ENCODE data around the gene EXOC6B. TPM values are rescaled to one million over a fixed set of nuclear protein-coding genes. Genes with fewer than 3 reads are reported as not detected.

EXOC6B gene
- total and polyA plus RNA-seq, 11 donors = 18.4 to 192 (median 143) TPM

DNA sequence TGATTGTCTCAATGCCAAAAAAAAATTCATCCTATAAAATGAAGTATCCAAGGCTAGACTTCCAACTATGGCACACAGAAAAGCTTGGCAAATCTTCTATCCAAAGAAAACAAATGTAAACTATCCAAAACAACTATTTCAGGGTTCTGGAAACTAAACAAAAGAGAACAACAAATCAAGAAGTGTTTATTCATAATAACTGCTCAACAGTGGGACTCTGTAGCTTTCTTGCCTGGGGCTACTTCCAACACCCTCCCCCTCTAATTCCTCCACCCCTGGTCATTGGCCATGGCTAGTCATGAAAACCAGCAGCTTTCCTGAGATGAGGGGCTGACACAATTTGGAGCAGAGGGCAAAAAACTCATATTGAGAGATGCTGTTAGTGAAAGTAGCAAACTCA lies 107.0 kb downstream of the EXOC6B start:
- ATAC-seq = no peak
- Histone ChIP-seq H3K9me3 (no peaks in the 10 kb centered on the region), H3K27ac (no peak overlapping the region), H3K36me3 (peaks cover 0 to 42% (median 9%) of the 10 kb centered on the region in 9 donors), H3K4me1 (peaks cover 0 to 20% (median 7%) of the 10 kb centered on the region in 12 donors), H3K27me3 (no peaks in the 10 kb centered on the region), H3K4me3 (no peak overlapping the region)
- no peak for DNase-seq
- no peak for TF ChIP-seq POLR2A (IDR thresholded peaks at IDR 0.05)
- TF ChIP-seq, protein P1, sequence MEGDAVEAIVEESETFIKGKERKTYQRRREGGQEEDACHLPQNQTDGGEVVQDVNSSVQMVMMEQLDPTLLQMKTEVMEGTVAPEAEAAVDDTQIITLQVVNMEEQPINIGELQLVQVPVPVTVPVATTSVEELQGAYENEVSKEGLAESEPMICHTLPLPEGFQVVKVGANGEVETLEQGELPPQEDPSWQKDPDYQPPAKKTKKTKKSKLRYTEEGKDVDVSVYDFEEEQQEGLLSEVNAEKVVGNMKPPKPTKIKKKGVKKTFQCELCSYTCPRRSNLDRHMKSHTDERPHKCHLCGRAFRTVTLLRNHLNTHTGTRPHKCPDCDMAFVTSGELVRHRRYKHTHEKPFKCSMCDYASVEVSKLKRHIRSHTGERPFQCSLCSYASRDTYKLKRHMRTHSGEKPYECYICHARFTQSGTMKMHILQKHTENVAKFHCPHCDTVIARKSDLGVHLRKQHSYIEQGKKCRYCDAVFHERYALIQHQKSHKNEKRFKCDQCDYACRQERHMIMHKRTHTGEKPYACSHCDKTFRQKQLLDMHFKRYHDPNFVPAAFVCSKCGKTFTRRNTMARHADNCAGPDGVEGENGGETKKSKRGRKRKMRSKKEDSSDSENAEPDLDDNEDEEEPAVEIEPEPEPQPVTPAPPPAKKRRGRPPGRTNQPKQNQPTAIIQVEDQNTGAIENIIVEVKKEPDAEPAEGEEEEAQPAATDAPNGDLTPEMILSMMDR (IDR thresholded peaks at IDR 0.05) = no peak
- intact Hi-C loops (cut with DNase I) = no loop called here

DNA sequence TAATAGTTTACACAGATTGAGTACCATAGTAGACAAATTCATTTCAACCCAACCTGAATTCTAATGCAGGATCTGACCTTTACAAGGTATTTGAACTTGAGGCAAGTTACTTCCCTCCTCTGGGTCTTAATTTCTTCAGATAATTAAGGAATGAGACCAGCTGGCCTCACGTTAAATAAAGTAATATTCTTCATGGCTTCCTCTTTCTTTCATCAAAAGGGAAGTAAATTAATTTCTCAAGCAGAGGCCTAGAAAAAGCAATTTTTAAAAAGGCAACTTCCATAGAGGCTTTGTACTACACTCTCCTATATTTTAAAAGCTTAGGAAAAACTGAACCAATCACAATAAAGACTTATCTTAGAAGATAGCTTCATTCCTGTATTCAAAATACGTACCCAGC lies 109.2 kb downstream of the EXOC6B start:
- no peak for TF ChIP-seq POLR2A (IDR thresholded peaks at IDR 0.05)
- TF ChIP-seq, protein P1 (IDR thresholded peaks at IDR 0.05) = no peak

DNA sequence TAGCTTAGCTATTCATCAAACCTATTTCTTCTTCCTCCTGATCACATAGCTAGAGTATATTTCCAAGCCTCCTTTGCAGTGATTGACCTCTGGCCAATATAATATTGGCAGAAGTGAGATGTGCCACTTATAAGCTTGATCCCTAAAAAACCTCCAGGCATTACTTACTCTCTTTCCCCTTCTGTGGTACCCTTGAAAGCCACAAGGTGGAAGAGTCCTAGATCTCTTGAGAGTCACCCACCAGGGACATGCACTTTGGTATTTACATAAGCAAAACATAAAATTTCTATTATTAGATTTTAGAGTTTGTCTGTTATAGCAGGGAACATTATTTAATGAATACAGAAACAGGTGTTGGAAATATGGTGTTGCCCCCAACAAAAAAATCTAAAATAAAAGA lies 112.0 kb downstream of the EXOC6B start:
- ATAC-seq (no peak), DNase-seq (no peak)
- H3K4me3 ChIP-seq = no peak overlapping the region
- peaks cover 0 to 59% (median 9%) of the 10 kb centered on the region in 9 donors for H3K36me3 ChIP-seq
- no peak overlapping the region for H3K27ac ChIP-seq
- intact Hi-C loops (cut with DNase I) = no loop called here
- no peaks in the 10 kb centered on the region for H3K9me3 ChIP-seq
- H3K27me3 ChIP-seq = no peaks in the 10 kb centered on the region
- peaks cover 0 to 5% (median 0%) of the 10 kb centered on the region in 12 donors for H3K4me1 ChIP-seq
- TF ChIP-seq POLR2A (IDR thresholded peaks at IDR 0.05) = no peak
- TF ChIP-seq, protein P1 (IDR thresholded peaks at IDR 0.05) = peak in 2 of 12 donors; percentile 15 to 17

More for the DNA sequence above, 109.2 kb downstream of the EXOC6B start:
- H3K4me1 ChIP-seq = peaks cover 0 to 13% (median 0%) of the 10 kb centered on the region in 12 donors
- intact Hi-C loops (cut with DNase I) = no loop called here
- H3K27ac ChIP-seq = no peak overlapping the region
- H3K27me3 ChIP-seq = no peaks in the 10 kb centered on the region
- DNase-seq (no peak), ATAC-seq (no peak)
- peaks cover 0 to 56% (median 9%) of the 10 kb centered on the region in 9 donors for H3K36me3 ChIP-seq
- no peak overlapping the region for H3K4me3 ChIP-seq
- no peaks in the 10 kb centered on the region for H3K9me3 ChIP-seq
- 34 to 59% (median 37%) methylated on average over 2 of the region's 2 CpGs for WGBS, 4 donors

DNA sequence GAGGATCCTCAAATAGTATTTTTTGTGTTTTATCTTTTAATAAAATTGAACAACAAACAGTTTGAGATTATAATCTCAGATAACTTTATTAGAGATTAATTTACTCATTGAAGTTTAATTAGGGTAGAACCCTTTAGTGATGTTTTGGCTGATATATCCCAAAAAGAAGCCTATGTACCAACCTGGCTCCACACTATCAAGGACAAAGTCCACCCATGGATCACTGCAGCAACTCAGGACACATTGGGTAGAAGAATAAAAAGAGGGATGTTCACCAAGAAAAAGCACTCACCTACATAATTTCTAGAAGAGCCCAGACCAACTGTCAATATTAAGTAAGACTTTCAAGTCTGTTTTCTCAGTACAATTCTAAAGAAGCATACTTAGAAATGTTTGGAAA lies 112.9 kb downstream of the EXOC6B start:
- Histone ChIP-seq H3K27ac (no peak overlapping the region), H3K4me1 (peaks cover 0 to 5% (median 0%) of the 10 kb centered on the region in 12 donors), H3K9me3 (no peaks in the 10 kb centered on the region), H3K4me3 (no peak overlapping the region), H3K36me3 (peaks cover 0 to 59% (median 9%) of the 10 kb centered on the region in 9 donors), H3K27me3 (no peaks in the 10 kb centered on the region)
- no peak for TF ChIP-seq POLR2A (IDR thresholded peaks at IDR 0.05)
- TF ChIP-seq, protein P1 (IDR thresholded peaks at IDR 0.05) = no peak
- intact Hi-C loops (cut with DNase I) = no loop called here
- DNase-seq = no peak
- no peak for ATAC-seq

Data from heart left ventricle (tissue), 16 donors.